Measurements from ENCODE around the gene EFHD1.

The EFHD1 gene

GRCh38 chr2:232621186-232621585 is 12.2 kb upstream of the EFHD1 start:
- no peak for TF ChIP-seq ZFX (IDR thresholded peaks at IDR 0.05)
- TF ChIP-seq, protein P1, sequence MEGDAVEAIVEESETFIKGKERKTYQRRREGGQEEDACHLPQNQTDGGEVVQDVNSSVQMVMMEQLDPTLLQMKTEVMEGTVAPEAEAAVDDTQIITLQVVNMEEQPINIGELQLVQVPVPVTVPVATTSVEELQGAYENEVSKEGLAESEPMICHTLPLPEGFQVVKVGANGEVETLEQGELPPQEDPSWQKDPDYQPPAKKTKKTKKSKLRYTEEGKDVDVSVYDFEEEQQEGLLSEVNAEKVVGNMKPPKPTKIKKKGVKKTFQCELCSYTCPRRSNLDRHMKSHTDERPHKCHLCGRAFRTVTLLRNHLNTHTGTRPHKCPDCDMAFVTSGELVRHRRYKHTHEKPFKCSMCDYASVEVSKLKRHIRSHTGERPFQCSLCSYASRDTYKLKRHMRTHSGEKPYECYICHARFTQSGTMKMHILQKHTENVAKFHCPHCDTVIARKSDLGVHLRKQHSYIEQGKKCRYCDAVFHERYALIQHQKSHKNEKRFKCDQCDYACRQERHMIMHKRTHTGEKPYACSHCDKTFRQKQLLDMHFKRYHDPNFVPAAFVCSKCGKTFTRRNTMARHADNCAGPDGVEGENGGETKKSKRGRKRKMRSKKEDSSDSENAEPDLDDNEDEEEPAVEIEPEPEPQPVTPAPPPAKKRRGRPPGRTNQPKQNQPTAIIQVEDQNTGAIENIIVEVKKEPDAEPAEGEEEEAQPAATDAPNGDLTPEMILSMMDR (conservative IDR thresholded peaks at IDR 0.05), result no peak
- H3K27ac ChIP-seq, result no peak overlapping the region

DNA sequence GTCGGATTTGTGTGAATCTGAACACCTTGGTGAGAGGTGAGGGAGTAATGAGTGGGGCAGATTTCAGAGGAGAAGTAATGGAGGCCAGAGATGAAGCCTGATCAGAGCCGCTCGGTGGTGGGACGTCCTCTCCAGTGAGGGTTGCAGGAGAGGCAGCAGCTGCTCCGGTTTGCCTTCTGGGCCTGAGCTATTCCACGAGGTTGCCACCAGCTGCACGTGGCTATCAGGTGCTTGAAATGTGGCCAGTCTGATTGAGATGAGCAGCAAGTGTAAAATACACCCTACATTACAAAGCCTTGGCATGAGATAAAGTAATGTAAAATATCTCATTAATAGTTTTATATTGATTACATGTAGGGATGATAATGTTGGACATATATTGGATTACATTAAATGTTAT is 10.8 kb upstream of the EFHD1 start:
- no peak overlapping the region for H3K27ac ChIP-seq
- no peak for TF ChIP-seq ZFX (IDR thresholded peaks at IDR 0.05)
- TF ChIP-seq, protein P1 (conservative IDR thresholded peaks at IDR 0.05), result no peak

- TF ChIP-seq, protein P1 (conservative IDR thresholded peaks at IDR 0.05), result no peak
- no peak for TF ChIP-seq ZFX (IDR thresholded peaks at IDR 0.05)
- H3K27ac ChIP-seq, result no peak overlapping the region
These were observed 9.3 kb upstream of the EFHD1 start for GRCh38 chr2:232623768-232624765.

DNA sequence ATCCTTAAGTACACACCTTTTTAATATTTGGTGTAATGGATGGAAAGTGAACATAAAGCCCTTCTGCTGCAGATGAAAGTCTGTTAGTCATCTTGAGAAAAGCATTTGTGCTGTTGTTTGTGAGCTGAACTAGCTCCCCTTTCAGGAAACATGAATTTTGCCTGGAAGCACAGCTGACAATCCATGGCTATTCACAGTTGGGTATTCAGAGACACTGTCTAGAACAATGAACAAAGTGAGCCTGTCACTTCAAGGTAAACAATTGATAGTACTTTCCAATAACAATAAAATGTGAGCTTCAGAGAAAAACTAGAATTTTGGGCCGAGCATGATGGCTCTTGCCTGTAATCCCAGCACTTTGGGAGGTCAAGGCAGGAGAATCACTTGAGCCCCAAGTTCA is 6.8 kb upstream of the EFHD1 start:
- TF ChIP-seq, protein P1 (conservative IDR thresholded peaks at IDR 0.05), result no peak
- TF ChIP-seq ZFX (IDR thresholded peaks at IDR 0.05), result no peak
- H3K27ac ChIP-seq, result no peak overlapping the region

- no peak for TF ChIP-seq ZFX (IDR thresholded peaks at IDR 0.05)
- TF ChIP-seq, protein P1 (conservative IDR thresholded peaks at IDR 0.05), result no peak
These were observed 4.8 kb upstream of the EFHD1 start for GRCh38 chr2:232628466-232629128.

GRCh38 chr2:232629129-232629475 is 4.3 kb upstream of the EFHD1 start:
- no peak overlapping the region for H3K27ac ChIP-seq
- no peak for TF ChIP-seq ZFX (IDR thresholded peaks at IDR 0.05)
- TF ChIP-seq, protein P1 (conservative IDR thresholded peaks at IDR 0.05), result no peak

More at GRCh38 chr2:232628466-232629128, 4.8 kb upstream of the EFHD1 start:
- H3K27ac ChIP-seq, result no peak overlapping the region

All from C4-2B (cell line).